K562 (cell line): Measurements from ENCODE around the gene TULP1. TPM values are rescaled to one million over a fixed set of nuclear protein-coding genes. Genes with fewer than 3 reads are reported as not detected.

Source experiments
- BACH1 ChIP-seq: fragments of 200-800 bp; sonication (Bioruptor generic); IDR thresholded peaks from 2 replicates; pipeline ENCODE4 v1.6.1; 2016; ENCODE audit warnings: missing genetic modification characterization, missing compliant biosample characterization
- CREM ChIP-seq: IDR thresholded peaks from 2 replicates; pipeline ENCODE4 v1.6.1; 2014; ENCODE audit warnings: antibody characterized with exemption, low read depth
- EP300 ChIP-seq: IDR thresholded peaks from 2 replicates; pipeline ENCODE4 v1.6.1; 2012; ENCODE audit warnings: low read length, improper control_type of control experiment
- FOSL1 ChIP-seq: fragments of 200-800 bp; sonication (Bioruptor generic); conservative IDR thresholded peaks from 2 replicates; pipeline ENCODE4 v1.6.1; 2016; ENCODE audit warnings: missing genetic modification characterization, missing compliant biosample characterization
- HCFC1 ChIP-seq: IDR thresholded peaks from 2 replicates; pipeline ENCODE4 v1.6.1; 2012; ENCODE audit warnings: low read depth, low read length, improper control_type of control experiment
- JUN ChIP-seq, 2 experiments: sonication (generic) in 1 of 2; formaldehyde crosslinking in 1 of 2; IDR thresholded peaks; 2 replicates each; pipeline versions ENCODE4 v1.6.1 to v1.8.0; 2012 to 2022; ENCODE audit warnings: borderline replicate concordance in 2 of 2, mild to moderate bottlenecking in 2 of 2, improper control_type of control experiment in 1 of 2, low read depth in 1 of 2, low read length in 1 of 2, missing genetic modification reagents in 1 of 2
- MBD2 ChIP-seq: sonication (generic); IDR thresholded peaks from 2 replicates; pipeline ENCODE4 v1.6.1; 2016; ENCODE audit warnings: low read depth, borderline replicate concordance
- TAF7 ChIP-seq: fragments of 450-650 bp; IDR thresholded peaks from 2 replicates; pipeline ENCODE4 v1.6.1; 2016; ENCODE audit warnings: missing genetic modification characterization, missing compliant biosample characterization
- ZBTB7A ChIP-seq: IDR thresholded peaks from 2 replicates; pipeline ENCODE4 v1.6.1; 2011; ENCODE audit warnings: low read depth, mild to moderate bottlenecking, low read length, moderate library complexity, borderline replicate concordance; ENCODE audit not compliant: control insufficient read depth
- ZFP30 ChIP-seq: fragments of 250-450 bp; sonication (Bioruptor Pico); IDR thresholded peaks from 2 replicates; pipeline ENCODE4 v1.8.0; 2022; ENCODE audit warnings: moderate library complexity, mild to moderate bottlenecking, inconsistent platforms, borderline replicate concordance
- ZNF584 ChIP-seq: fragments of 200-800 bp; sonication (Bioruptor generic); IDR thresholded peaks from 2 replicates; pipeline ENCODE4 v1.6.1; 2016; ENCODE audit warnings: low read depth, mild to moderate bottlenecking, missing genetic modification characterization, missing compliant biosample characterization
- ZNF589 ChIP-seq: fragments of 200-800 bp; sonication (Bioruptor generic); IDR thresholded peaks from 2 replicates; pipeline ENCODE4 v1.6.1; 2016; ENCODE audit warnings: low read depth, missing genetic modification characterization, missing compliant biosample characterization
- ZNF766 ChIP-seq: fragments of 200-800 bp; sonication (Bioruptor generic); conservative IDR thresholded peaks from 2 replicates; pipeline ENCODE4 v1.6.1; 2016; ENCODE audit warnings: missing genetic modification characterization, missing compliant biosample characterization
- polyA plus RNA-seq, 8 experiments: library from polyadenylated mRNA; depleted of rRNA in 4 of 8; stranded (reverse) in 5 of 8; unstranded in 3 of 8; fragments of >200 nt; fragmentation: Nextera tagmentation in 2 of 8; fragmentation: Illumina TruSeq in 1 of 8; extraction: Ambion mirVana in 2 of 8; extraction: Trizol in 1 of 8; gene quantifications; 2 replicates each; pipeline versions ENCODE4 v1.2.1 to v1.2.3, GENCODE V29; 2011 to 2014; ENCODE audit warnings: inconsistent platforms in 1 of 8, missing spikeins in 1 of 8
- total RNA-seq, 7 experiments: library from RNA; depleted of rRNA in 6 of 7; stranded (reverse); fragments of >200 nt in 6 of 7; fragmentation: Illumina TruSeq in 2 of 7; extraction: Trizol in 2 of 7; gene quantifications; 2 replicates each; pipeline versions ENCODE4 v1.2.1 to v1.2.3, GENCODE V29; 2011 to 2021; ENCODE audit warnings: low replicate concordance in 1 of 7
- TF ChIP-seq, protein P1 (sequence below): fragments of 200-800 bp; sonication (Bioruptor generic); IDR thresholded peaks from 2 replicates; pipeline ENCODE4 v1.6.1; 2017; ENCODE audit warnings: missing genetic modification characterization, missing compliant biosample characterization
- TF ChIP-seq, protein P2 (sequence below), 3 experiments: fragments of 200-800 bp in 1 of 3; fragments of 250-450 bp in 1 of 3; fragments of 450-650 bp in 1 of 3; sonication (Bioruptor Pico) in 1 of 3; sonication (Bioruptor generic) in 1 of 3; formaldehyde crosslinking in 1 of 3; IDR thresholded peaks; 2 replicates each; pipeline versions ENCODE4 v1.6.1 to v1.8.0; 2016 to 2022; ENCODE audit warnings: mild to moderate bottlenecking in 2 of 3, missing genetic modification characterization in 2 of 3, missing compliant biosample characterization in 1 of 3, moderate library complexity in 1 of 3
- TF ChIP-seq, protein P3 (sequence below): sonication (generic); formaldehyde crosslinking; IDR thresholded peaks from 2 replicates; pipeline ENCODE4 v1.8.1; 2023; ENCODE audit warnings: mild to moderate bottlenecking, missing genetic modification reagents
- TF ChIP-seq, protein P4 (sequence below), 3 experiments: fragments of 200-800 bp in 1 of 3; sonication (Bioruptor generic) in 1 of 3; sonication (generic) in 1 of 3; formaldehyde crosslinking in 1 of 3; IDR thresholded peaks; 2 replicates each; pipeline versions ENCODE4 v1.6.1 to v1.8.0; 2016 to 2022; ENCODE audit warnings: mild to moderate bottlenecking in 2 of 3, missing compliant biosample characterization in 2 of 3, missing genetic modification characterization in 2 of 3, missing genetic modification reagents in 1 of 3

TULP1 gene
- total and polyA plus RNA-seq, 9 of the 15 experiments (the other 6 are each of a cell fraction or from before 2014, with no cell fraction given): 0.06 to 0.17 (median 0.09) TPM; not detected in 6

DNA sequence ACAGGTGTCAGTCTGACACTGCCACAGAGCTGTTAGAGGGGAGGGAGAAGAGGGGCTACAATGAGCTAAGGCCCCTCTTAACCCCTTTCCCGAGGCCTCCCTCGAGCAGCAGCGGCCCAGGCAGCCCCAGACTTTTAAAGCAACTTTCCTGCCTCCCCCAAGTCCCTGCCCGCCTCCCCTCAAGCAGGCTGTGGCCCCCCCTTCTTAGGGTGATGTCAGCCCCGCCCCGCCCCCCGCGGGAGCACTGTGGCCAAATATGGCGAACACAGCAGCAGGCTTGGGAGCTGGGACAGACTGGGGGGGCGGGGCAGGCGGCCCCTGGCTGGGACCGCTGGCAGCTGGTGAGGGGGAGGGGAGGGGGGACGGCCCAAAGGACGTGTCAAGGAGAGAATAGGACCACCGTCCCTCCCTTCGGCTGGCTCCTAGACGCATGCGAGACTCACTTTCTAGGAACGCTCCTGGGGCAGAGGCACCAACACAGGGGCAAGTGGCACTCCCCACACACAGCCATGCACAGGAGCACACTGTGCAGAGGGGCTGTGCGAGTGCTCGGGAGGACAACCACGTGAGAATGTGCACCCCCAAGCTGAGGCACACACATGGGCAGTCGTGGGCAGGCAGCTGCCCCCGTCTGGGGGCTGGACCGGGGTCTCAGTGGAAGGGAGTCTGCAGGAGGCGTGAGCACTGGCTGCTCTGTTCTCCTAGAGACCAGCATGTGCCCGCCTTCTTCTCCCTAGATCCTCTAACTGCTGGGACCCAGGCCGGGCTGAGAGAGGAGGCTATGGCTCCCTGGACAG, 22.5 kb downstream of the TULP1 start (continued):
- TF ChIP-seq HCFC1 (0 out of 2 replicates have a peak, but pooled peaks have one; percentile 13), ZNF584 (CRISPR knock-in tag) (peak; percentile 82), ZNF589 (peak; percentile 73; the same call in 1 of the 2 replicates), JUN (IDR thresholded peaks at IDR 0.05; ENCODE audit: borderline replicate concordance, low read depth, low read length) (peak; percentile 79; the same call in 1 of the 2 replicates), JUN (CRISPR knock-in tag; IDR thresholded peaks at IDR 0.05; ENCODE audit: borderline replicate concordance) (no peak), FOSL1 (tag) (peak; percentile 68), BACH1 (tag) (peak; percentile 56; the same call in 1 of the 2 replicates), ZNF766 (peak; percentile 71; the same call in 1 of the 2 replicates), ZFP30 (CRISPR knock-in tag) (no peak), MBD2 (peak; percentile 57; the same call in 1 of the 2 replicates), TAF7 (tag) (no peak), ZBTB7A (peak; percentile 20; the same call in 1 of the 2 replicates), CREM (peak; percentile 89), EP300 (0 out of 2 replicates have a peak, but pooled peaks have one; percentile 13)
- TF ChIP-seq, protein P1, sequence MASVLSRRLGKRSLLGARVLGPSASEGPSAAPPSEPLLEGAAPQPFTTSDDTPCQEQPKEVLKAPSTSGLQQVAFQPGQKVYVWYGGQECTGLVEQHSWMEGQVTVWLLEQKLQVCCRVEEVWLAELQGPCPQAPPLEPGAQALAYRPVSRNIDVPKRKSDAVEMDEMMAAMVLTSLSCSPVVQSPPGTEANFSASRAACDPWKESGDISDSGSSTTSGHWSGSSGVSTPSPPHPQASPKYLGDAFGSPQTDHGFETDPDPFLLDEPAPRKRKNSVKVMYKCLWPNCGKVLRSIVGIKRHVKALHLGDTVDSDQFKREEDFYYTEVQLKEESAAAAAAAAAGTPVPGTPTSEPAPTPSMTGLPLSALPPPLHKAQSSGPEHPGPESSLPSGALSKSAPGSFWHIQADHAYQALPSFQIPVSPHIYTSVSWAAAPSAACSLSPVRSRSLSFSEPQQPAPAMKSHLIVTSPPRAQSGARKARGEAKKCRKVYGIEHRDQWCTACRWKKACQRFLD (CRISPR knock-in tag): peak; percentile 87
- TF ChIP-seq, protein P2, sequence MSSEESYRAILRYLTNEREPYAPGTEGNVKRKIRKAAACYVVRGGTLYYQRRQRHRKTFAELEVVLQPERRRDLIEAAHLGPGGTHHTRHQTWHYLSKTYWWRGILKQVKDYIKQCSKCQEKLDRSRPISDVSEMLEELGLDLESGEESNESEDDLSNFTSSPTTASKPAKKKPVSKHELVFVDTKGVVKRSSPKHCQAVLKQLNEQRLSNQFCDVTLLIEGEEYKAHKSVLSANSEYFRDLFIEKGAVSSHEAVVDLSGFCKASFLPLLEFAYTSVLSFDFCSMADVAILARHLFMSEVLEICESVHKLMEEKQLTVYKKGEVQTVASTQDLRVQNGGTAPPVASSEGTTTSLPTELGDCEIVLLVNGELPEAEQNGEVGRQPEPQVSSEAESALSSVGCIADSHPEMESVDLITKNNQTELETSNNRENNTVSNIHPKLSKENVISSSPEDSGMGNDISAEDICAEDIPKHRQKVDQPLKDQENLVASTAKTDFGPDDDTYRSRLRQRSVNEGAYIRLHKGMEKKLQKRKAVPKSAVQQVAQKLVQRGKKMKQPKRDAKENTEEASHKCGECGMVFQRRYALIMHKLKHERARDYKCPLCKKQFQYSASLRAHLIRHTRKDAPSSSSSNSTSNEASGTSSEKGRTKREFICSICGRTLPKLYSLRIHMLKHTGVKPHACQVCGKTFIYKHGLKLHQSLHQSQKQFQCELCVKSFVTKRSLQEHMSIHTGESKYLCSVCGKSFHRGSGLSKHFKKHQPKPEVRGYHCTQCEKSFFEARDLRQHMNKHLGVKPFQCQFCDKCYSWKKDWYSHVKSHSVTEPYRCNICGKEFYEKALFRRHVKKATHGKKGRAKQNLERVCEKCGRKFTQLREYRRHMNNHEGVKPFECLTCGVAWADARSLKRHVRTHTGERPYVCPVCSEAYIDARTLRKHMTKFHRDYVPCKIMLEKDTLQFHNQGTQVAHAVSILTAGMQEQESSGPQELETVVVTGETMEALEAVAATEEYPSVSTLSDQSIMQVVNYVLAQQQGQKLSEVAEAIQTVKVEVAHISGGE (CRISPR knock-in tag; IDR thresholded peaks at IDR 0.05): peak in 1 of 3 experiments; percentile 85; a peak in 2 of 6 replicates
- TF ChIP-seq, protein P3, sequence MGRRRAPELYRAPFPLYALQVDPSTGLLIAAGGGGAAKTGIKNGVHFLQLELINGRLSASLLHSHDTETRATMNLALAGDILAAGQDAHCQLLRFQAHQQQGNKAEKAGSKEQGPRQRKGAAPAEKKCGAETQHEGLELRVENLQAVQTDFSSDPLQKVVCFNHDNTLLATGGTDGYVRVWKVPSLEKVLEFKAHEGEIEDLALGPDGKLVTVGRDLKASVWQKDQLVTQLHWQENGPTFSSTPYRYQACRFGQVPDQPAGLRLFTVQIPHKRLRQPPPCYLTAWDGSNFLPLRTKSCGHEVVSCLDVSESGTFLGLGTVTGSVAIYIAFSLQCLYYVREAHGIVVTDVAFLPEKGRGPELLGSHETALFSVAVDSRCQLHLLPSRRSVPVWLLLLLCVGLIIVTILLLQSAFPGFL: no peak
- TF ChIP-seq, protein P4, sequence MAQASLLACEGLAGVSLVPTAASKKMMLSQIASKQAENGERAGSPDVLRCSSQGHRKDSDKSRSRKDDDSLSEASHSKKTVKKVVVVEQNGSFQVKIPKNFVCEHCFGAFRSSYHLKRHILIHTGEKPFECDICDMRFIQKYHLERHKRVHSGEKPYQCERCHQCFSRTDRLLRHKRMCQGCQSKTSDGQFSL (CRISPR knock-in tag; IDR thresholded peaks at IDR 0.05): peak; percentile 64; the same call in 1 of the 2 replicates
- TF ChIP-seq, protein P4 (tag; IDR thresholded peaks at IDR 0.05): peak in 1 of 2 experiments; percentile 63; a peak in 1 of 4 replicates
